GM23338 (cell line): ENCODE results near the gene HINT1. TPM values are rescaled to one million over a fixed set of nuclear protein-coding genes. Genes with fewer than 3 reads are reported as not detected.

Source experiments
- ETS1 ChIP-seq: IDR thresholded peaks from 2 replicates; pipeline ENCODE4 v1.6.1; 2016; ENCODE audit warnings: antibody characterized with exemption
- NANOG ChIP-seq: IDR thresholded peaks from 2 replicates; pipeline ENCODE4 v1.6.1; 2016; ENCODE audit warnings: antibody characterized with exemption, borderline replicate concordance
- ZNF331 ChIP-seq: fragments of 250-450 bp; sonication (Bioruptor Pico); IDR thresholded peaks from 2 replicates; pipeline ENCODE4 v1.5.0; 2020; ENCODE audit warnings: low read depth, mild to moderate bottlenecking, moderate library complexity
- ZNF462 ChIP-seq: fragments of 250-450 bp; sonication (Bioruptor Pico); IDR thresholded peaks from 2 replicates; pipeline ENCODE4 v1.5.0; 2020; ENCODE audit warnings: mild to moderate bottlenecking, moderate library complexity
- polyA plus RNA-seq: library from polyadenylated mRNA; unstranded; fragments of >200 nt; fragmentation: Nextera tagmentation; extraction: Ambion mirVana; gene quantifications from 2 replicates; pipeline ENCODE4 v1.2.1, GENCODE V29; 2016
- total RNA-seq: library from RNA; depleted of rRNA; stranded (reverse); fragments of >200 nt; shearing (Covaris generic); gene quantifications from 2 replicates; pipeline ENCODE4 v1.2.3, GENCODE V29; 2014
- TF ChIP-seq, protein P1 (sequence below), 2 experiments: fragments of 200-600 bp in 1 of 2; sonication (generic) in 1 of 2; conservative IDR thresholded peaks; 2 replicates each; pipeline versions ENCODE4 v1.5.1 to v1.6.1; 2016 to 2017; ENCODE audit warnings: antibody characterized with exemption in 2 of 2, low read depth in 2 of 2, mild to moderate bottlenecking in 2 of 2, moderate library complexity in 1 of 2

HINT1 gene
- total and polyA plus RNA-seq, 2 experiments from 2014 or later: 171 to 687 TPM

GRCh38 chr5:131167615-131168014 is 2.6 kb upstream of the HINT1 start (continued):
- no peak for TF ChIP-seq ZNF462
- no peak for TF ChIP-seq ZNF331
- TF ChIP-seq, protein P1, sequence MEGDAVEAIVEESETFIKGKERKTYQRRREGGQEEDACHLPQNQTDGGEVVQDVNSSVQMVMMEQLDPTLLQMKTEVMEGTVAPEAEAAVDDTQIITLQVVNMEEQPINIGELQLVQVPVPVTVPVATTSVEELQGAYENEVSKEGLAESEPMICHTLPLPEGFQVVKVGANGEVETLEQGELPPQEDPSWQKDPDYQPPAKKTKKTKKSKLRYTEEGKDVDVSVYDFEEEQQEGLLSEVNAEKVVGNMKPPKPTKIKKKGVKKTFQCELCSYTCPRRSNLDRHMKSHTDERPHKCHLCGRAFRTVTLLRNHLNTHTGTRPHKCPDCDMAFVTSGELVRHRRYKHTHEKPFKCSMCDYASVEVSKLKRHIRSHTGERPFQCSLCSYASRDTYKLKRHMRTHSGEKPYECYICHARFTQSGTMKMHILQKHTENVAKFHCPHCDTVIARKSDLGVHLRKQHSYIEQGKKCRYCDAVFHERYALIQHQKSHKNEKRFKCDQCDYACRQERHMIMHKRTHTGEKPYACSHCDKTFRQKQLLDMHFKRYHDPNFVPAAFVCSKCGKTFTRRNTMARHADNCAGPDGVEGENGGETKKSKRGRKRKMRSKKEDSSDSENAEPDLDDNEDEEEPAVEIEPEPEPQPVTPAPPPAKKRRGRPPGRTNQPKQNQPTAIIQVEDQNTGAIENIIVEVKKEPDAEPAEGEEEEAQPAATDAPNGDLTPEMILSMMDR (conservative IDR thresholded peaks at IDR 0.05; ENCODE audit: low read depth in 2 of 2): no peak
- no peak for TF ChIP-seq NANOG
- TF ChIP-seq ETS1: no peak
